ENCODE results near the gene BBS12.

The BBS12 gene

DNA sequence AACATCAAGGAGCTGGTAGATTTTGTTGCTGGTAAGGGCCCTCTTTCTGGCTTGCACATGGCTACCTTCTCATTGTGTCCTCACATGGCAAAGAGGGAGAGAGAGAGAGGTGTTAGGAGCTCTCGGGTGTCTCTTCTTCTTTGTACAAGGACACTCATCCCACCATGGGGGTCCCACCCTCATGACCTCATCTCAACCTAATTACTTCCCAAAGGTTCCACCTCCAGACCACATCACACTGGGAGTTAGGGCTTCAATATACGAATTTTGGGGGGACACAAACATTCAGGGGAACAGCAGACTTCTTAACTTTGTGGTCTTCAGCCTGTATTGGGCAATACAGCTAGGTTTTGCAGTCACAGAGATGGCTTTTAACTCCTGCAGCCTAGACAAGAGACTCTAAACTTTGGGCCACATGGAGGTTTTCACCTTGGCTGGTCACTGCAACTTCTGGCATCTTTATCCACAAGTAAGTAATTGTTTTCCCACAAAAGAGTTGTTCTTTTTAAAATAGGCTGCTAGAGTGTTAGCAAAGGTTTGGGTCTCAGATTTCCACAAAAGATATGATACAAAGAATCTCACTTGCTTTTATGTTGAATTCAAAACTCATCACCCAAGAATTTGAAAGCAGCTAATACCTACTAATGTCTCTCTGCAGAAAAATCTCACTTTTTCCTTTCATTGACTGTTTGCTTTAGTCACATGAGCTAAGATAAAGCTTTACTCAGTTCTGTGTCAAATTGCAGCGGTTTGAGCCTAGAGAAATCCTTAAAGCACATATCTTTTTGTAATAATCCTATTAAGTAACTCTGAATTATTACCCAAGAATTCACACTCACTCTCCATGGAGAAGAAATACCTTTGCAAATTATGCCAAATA lies 39.6 kb upstream of the BBS12 start:
- TF ChIP-seq, protein P1, sequence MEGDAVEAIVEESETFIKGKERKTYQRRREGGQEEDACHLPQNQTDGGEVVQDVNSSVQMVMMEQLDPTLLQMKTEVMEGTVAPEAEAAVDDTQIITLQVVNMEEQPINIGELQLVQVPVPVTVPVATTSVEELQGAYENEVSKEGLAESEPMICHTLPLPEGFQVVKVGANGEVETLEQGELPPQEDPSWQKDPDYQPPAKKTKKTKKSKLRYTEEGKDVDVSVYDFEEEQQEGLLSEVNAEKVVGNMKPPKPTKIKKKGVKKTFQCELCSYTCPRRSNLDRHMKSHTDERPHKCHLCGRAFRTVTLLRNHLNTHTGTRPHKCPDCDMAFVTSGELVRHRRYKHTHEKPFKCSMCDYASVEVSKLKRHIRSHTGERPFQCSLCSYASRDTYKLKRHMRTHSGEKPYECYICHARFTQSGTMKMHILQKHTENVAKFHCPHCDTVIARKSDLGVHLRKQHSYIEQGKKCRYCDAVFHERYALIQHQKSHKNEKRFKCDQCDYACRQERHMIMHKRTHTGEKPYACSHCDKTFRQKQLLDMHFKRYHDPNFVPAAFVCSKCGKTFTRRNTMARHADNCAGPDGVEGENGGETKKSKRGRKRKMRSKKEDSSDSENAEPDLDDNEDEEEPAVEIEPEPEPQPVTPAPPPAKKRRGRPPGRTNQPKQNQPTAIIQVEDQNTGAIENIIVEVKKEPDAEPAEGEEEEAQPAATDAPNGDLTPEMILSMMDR (IDR thresholded peaks at IDR 0.05; ENCODE audit: low read depth, low read length), result no peak
- peak; percentile 22 for DNase-seq (ENCODE audit: low read depth, low spot score)
- in situ Hi-C loops (cut with HindIII; ENCODE audit: low sequenced_read_pairs), result no loop called here
- no peak overlapping the region for H3K4me3 ChIP-seq (ENCODE audit: low read depth, low read length)

DNA sequence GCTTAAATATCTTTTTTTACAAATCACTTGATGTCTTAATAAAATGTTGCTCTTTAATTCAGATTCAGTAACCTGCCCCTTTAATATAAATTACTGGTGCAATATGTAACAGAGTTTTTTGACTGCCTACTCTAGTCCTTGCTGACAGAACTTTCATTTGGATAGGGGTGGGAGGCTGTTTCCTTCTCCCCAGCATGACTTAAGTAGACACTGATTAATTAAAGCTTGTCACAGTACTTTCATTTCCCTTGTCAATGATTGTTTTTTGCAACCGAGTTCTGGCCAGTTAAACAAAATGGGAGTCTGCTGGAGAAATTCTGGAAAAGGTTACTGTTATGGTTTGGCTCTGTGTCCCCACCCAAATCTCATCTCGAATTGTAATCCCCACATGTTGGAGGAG lies 37.3 kb upstream of the BBS12 start:
- H3K4me3 ChIP-seq (ENCODE audit: low read depth, low read length), result no peak overlapping the region
- no peak for DNase-seq (ENCODE audit: low read depth, low spot score)
- in situ Hi-C loops (cut with HindIII; ENCODE audit: low sequenced_read_pairs), result no loop called here
- TF ChIP-seq, protein P1 (IDR thresholded peaks at IDR 0.05; ENCODE audit: low read depth, low read length), result no peak

DNA sequence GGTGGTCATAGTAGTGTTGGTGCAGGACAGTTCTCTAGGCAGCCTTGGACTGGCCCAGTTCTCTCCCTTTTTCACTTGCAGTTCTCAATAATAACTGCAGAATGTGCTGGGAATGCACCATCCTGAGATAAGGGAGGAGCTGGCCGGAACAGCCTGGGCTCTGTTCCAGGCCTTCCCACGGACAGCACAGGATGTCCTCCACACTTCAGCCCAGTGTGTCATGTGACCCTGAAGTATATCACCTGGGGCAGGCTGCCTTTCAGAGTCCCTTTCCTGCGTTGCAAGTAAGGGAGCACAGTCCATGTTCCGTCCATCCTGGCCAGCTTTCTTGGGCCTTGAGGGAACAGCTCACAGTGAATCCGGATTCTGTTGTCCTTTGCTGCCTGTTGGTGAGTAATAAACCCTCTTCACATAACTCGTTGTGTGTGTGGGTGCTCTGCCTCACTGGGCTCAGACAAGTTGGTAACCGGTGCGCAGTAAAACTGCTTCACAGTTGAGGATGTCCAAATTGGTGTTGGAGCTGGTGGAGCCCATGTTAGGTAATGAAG lies 32.3 kb upstream of the BBS12 start:
- DNase-seq (ENCODE audit: low read depth, low spot score), result peak; percentile 58
- H3K4me3 ChIP-seq (ENCODE audit: low read depth, low read length), result no peak overlapping the region
- TF ChIP-seq, protein P1 (IDR thresholded peaks at IDR 0.05; ENCODE audit: low read depth, low read length), result no peak
- in situ Hi-C loops (cut with HindIII; ENCODE audit: low sequenced_read_pairs), result no loop called here

DNA sequence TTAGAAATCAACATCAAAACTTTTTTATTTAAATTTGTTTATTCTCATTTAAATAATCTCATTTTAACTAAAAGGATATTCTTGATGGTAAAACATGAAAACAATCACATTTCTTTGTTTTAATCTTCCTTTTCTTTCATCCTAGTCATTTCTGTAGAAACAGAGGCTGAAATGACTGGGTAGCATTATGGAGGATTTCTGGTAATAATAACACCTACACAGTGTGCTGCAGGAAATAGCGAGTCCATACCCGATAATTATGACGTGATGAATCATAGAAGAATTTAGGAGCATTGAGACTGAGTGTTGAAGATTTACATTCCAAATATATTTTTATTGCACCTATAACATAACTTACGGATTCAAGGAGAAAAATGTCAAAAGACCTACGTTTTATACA lies 31.4 kb upstream of the BBS12 start:
- TF ChIP-seq, protein P1 (IDR thresholded peaks at IDR 0.05; ENCODE audit: low read depth, low read length), result no peak
- no peak overlapping the region for H3K4me3 ChIP-seq (ENCODE audit: low read depth, low read length)
- in situ Hi-C loops (cut with HindIII; ENCODE audit: low sequenced_read_pairs), result no loop called here
- no peak for DNase-seq (ENCODE audit: low read depth, low spot score)

DNA sequence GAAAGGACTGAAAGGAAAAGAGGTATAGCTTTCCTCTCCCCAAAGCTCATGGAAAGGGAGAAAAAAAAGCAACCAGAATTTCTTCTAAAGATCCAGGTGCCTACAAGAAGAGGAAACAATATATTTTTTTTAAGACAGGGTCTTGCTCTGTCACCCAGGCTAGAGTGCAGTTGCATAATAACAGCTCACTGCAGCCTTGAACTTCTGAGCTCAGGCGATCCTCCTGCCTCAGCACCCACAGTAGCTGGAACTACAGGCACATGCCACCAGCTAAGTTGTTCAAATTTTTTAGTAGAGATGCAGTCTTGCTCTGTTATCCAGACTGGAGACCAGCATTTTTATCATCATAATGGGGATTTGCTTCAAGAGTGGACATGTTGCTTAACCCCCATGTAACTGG lies 30.5 kb upstream of the BBS12 start:
- in situ Hi-C loops (cut with HindIII; ENCODE audit: low sequenced_read_pairs), result no loop called here
- no peak for DNase-seq (ENCODE audit: low read depth, low spot score)
- H3K4me3 ChIP-seq (ENCODE audit: low read depth, low read length), result no peak overlapping the region
- TF ChIP-seq, protein P1 (IDR thresholded peaks at IDR 0.05; ENCODE audit: low read depth, low read length), result no peak

GRCh38 chr4:122702939-122703338 lies 29.6 kb upstream of the BBS12 start:
- TF ChIP-seq, protein P1 (IDR thresholded peaks at IDR 0.05; ENCODE audit: low read depth, low read length), result no peak
- in situ Hi-C loops (cut with HindIII; ENCODE audit: low sequenced_read_pairs), result no loop called here
- H3K4me3 ChIP-seq (ENCODE audit: low read depth, low read length), result no peak overlapping the region
- DNase-seq (ENCODE audit: low read depth, low spot score), result no peak
